Natural killer cell (primary cell): ENCODE data around the gene HTR5A. TPM values are rescaled to one million over a fixed set of nuclear protein-coding genes. Genes with fewer than 3 reads are reported as not detected.

Source experiments
- ATAC-seq, 3 donors: fragments of 150-1000 bp in 2 of 3; fragments of 200-7000 bp in 1 of 3; cut with Tn5 transposase; 1 replicate in 1 of 3; 2 replicates in 2 of 3; pipeline ENCODE4 v1.10.0; 2021; ENCODE audit warnings: mild to moderate bottlenecking in 2 of 3, moderate library complexity in 2 of 3
- DNase-seq, 2 donors: peaks; one replicate each; pipeline versions ENCODE4 v3.0.0 to v3.0.0-alpha.2; 2013 to 2021; ENCODE audit warnings: mixed read lengths in 1 of 2
- H3K27ac ChIP-seq: one replicate; pipeline ENCODE4 v1.5.1; 2013; ENCODE audit warnings: mild to moderate bottlenecking, low read length
- H3K27me3 ChIP-seq: one replicate; pipeline ENCODE4 v1.6.1; 2013; ENCODE audit warnings: low read length; ENCODE audit not compliant: control insufficient read depth, insufficient read depth
- H3K36me3 ChIP-seq: one replicate; pipeline ENCODE4 v1.6.1; 2013; ENCODE audit warnings: low read length; ENCODE audit not compliant: control insufficient read depth, insufficient read depth
- H3K4me1 ChIP-seq: one replicate; pipeline ENCODE4 v1.6.1; 2013; ENCODE audit warnings: low read length; ENCODE audit not compliant: control insufficient read depth, insufficient read depth
- H3K4me3 ChIP-seq: one replicate; pipeline ENCODE4 v1.5.1; 2013; ENCODE audit warnings: low read length
- H3K9me3 ChIP-seq: one replicate; pipeline ENCODE4 v1.6.1; 2013; ENCODE audit warnings: low read length; ENCODE audit not compliant: control insufficient read depth, insufficient read depth
- H3K27ac Mint-ChIP-seq, 2 donors: one replicate each; pipeline ENCODE4 v1.8.0; 2022; ENCODE audit warnings: mild to moderate bottlenecking in 2 of 2, mixed read lengths in 2 of 2, moderate library complexity in 1 of 2
- H3K27me3 Mint-ChIP-seq, 2 donors: one replicate each; pipeline ENCODE4 v1.8.0; 2022; ENCODE audit warnings: low read depth in 2 of 2, mixed read lengths in 2 of 2
- H3K36me3 Mint-ChIP-seq: one replicate; pipeline ENCODE4 v1.8.0; 2022; ENCODE audit warnings: mixed read lengths
- H3K4me1 Mint-ChIP-seq, 2 donors: one replicate each; pipeline ENCODE4 v1.8.0; 2022; ENCODE audit warnings: mixed read lengths in 2 of 2
- H3K4me3 Mint-ChIP-seq: one replicate; pipeline ENCODE4 v1.8.0; 2022; ENCODE audit warnings: mild to moderate bottlenecking, moderate library complexity, mixed read lengths
- H3K9me3 Mint-ChIP-seq, 2 donors: one replicate each; pipeline ENCODE4 v1.8.0; 2022; ENCODE audit warnings: mixed read lengths in 2 of 2
- CTCF ChIP-seq: fragments of 200-600 bp; IDR thresholded peaks from one replicate; pipeline ENCODE4 v1.8.0; 2022; ENCODE audit warnings: antibody characterized with exemption
- WGBS: methylation state at CpG from one replicate; pipeline ENCODE4 v1.1.7; 2013; ENCODE audit warnings: missing lambda C conversion rate; ENCODE audit not compliant: insufficient coverage; 5-methylcytosine and 5-hydroxymethylcytosine counted together
- intact Hi-C: fragments of 100-400 bp; cut with micrococcal nuclease; formaldehyde crosslinking; loops from one replicate; pipeline ENCODE4 v1.14.2; 2022
- total RNA-seq, 4 donors: library from RNA; stranded (reverse); fragments of 120-200 nt in 1 of 4; gene quantifications; one replicate each; pipeline versions ENCODE4 v1.2.3 to v1.2.4, GENCODE V29; 2013 to 2022

HTR5A gene
- total RNA-seq, 3 donors from 2014 or later (not counting 1 experiment from before 2014, with no cell fraction given), result not detected

- TF ChIP-seq CTCF, result no peak
- WGBS, result 86% methylated on average over 6 of the region's 7 CpGs
- H3K4me1 Mint-ChIP-seq, result no peaks in the 10 kb centered on the region
- Histone ChIP-seq H3K27ac (no peak overlapping the region), H3K4me3 (no peak overlapping the region), H3K27me3 (no peaks in the 10 kb centered on the region), H3K36me3 (no peaks in the 10 kb centered on the region), H3K9me3 (peaks cover 11% of the 10 kb centered on the region), H3K4me1 (no peaks in the 10 kb centered on the region)
- H3K36me3 Mint-ChIP-seq, result peaks cover 7% of the 10 kb centered on the region
- H3K9me3 Mint-ChIP-seq, result peaks cover 0 to 7% of the 10 kb centered on the region in 2 donors
- no peak overlapping the region for H3K27ac Mint-ChIP-seq
- peaks cover 11 to 26% of the 10 kb centered on the region in 2 donors for H3K27me3 Mint-ChIP-seq
- DNase-seq, result no peak
- no peak for ATAC-seq
- no peak overlapping the region for H3K4me3 Mint-ChIP-seq
- intact Hi-C loops, result no loop called here
Observed at GRCh38 chr7:155119801-155120382, 49.8 kb downstream of the HTR5A start.

DNA sequence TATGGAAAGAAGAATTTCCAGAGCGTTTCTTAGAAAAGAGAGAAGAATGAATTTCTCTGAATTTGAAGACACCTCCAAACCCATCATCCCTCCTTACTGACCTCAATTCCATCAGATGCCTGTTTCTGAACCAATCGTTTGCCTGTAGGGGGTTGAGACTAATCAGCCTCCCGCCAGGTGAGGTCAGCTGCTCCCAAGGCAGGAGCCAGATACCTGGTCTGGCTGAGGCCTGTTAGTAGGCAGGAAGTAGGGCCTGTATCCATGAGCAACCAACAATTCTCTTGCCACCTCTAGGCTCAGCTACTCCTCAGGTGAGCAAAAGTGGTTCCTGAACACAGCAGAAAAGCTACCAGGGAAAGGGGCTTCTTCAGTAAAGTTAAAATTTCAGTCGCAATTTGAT is 50.3 kb downstream of the HTR5A start:
- no peak for TF ChIP-seq CTCF
- ATAC-seq (no peak), DNase-seq (no peak)
- intact Hi-C loops, result no loop called here
- peaks cover 11 to 26% of the 10 kb centered on the region in 2 donors for H3K27me3 Mint-ChIP-seq
- no peaks in the 10 kb centered on the region for H3K27me3 ChIP-seq
- H3K4me3 ChIP-seq, result no peak overlapping the region
- H3K36me3 Mint-ChIP-seq, result peaks cover 7% of the 10 kb centered on the region
- H3K4me3 Mint-ChIP-seq, result no peak overlapping the region
- no peaks in the 10 kb centered on the region for H3K4me1 ChIP-seq
- H3K36me3 ChIP-seq, result no peaks in the 10 kb centered on the region
- no peak overlapping the region for H3K27ac ChIP-seq
- peaks cover 11% of the 10 kb centered on the region for H3K9me3 ChIP-seq
- H3K4me1 Mint-ChIP-seq, result no peaks in the 10 kb centered on the region
- 100% methylated on average over 1 of the region's 4 CpGs for WGBS
- peaks cover 0 to 7% of the 10 kb centered on the region in 2 donors for H3K9me3 Mint-ChIP-seq
- H3K27ac Mint-ChIP-seq, result no peak overlapping the region

GRCh38 chr7:155122831-155123230 is 52.7 kb downstream of the HTR5A start:
- peaks cover 11% of the 10 kb centered on the region for H3K9me3 ChIP-seq
- Mint-ChIP-seq H3K27ac (no peak overlapping the region), H3K4me3 (no peak overlapping the region), H3K27me3 (peaks cover 7 to 8% of the 10 kb centered on the region in 2 donors), H3K4me1 (no peaks in the 10 kb centered on the region), H3K36me3 (peaks cover 7% of the 10 kb centered on the region), H3K9me3 (peaks cover 0 to 7% of the 10 kb centered on the region in 2 donors)
- H3K4me1 ChIP-seq, result no peaks in the 10 kb centered on the region
- no peak overlapping the region for H3K27ac ChIP-seq
- H3K4me3 ChIP-seq, result no peak overlapping the region
- H3K27me3 ChIP-seq, result no peaks in the 10 kb centered on the region
- no peak for ATAC-seq
- no peak for TF ChIP-seq CTCF
- no peaks in the 10 kb centered on the region for H3K36me3 ChIP-seq
- intact Hi-C loops, result no loop called here
- WGBS, result 48% methylated on average over 5 of the region's 5 CpGs
- no peak for DNase-seq

GRCh38 chr7:155123413-155123812 is 53.3 kb downstream of the HTR5A start:
- WGBS, result 81% methylated on average over 1 of the region's 1 CpG
- no peak overlapping the region for H3K4me3 Mint-ChIP-seq
- Histone ChIP-seq H3K27ac (no peak overlapping the region), H3K27me3 (no peaks in the 10 kb centered on the region), H3K9me3 (peaks cover 11% of the 10 kb centered on the region), H3K36me3 (no peaks in the 10 kb centered on the region), H3K4me1 (no peaks in the 10 kb centered on the region), H3K4me3 (no peak overlapping the region)
- no peak for ATAC-seq
- TF ChIP-seq CTCF, result no peak
- peaks cover 7 to 8% of the 10 kb centered on the region in 2 donors for H3K27me3 Mint-ChIP-seq
- H3K4me1 Mint-ChIP-seq, result no peaks in the 10 kb centered on the region
- no peak overlapping the region for H3K27ac Mint-ChIP-seq
- H3K36me3 Mint-ChIP-seq, result peaks cover 7% of the 10 kb centered on the region
- H3K9me3 Mint-ChIP-seq, result peaks cover 0 to 5% of the 10 kb centered on the region in 2 donors
- no peak for DNase-seq
- intact Hi-C loops, result no loop called here
